GM12874 (cell line): ENCODE measurements around the gene FAIM.

ENCODE experiments used
- CTCF ChIP-seq: IDR thresholded peaks from 2 replicates; pipeline ENCODE4 v1.5.1; 2011; ENCODE audit warnings: low read depth, mild to moderate bottlenecking, control low read depth, low read length, moderate library complexity; ENCODE audit not compliant: insufficient read depth

Gene FAIM

GRCh38 chr3:138608322-138609135 lies at the start of gene FAIM:
Gene FAIM, plus strand, starts transcription at chr3:138608771. Its CDS starts 10,956 bp downstream, at chr3:138619727.
- no peak for TF ChIP-seq CTCF

GRCh38 chr3:138559134-138559533 lies 49.4 kb upstream of the FAIM start:
- TF ChIP-seq CTCF = no peak

- no peak for TF ChIP-seq CTCF
Measured at GRCh38 chr3:138560501-138560900, 48.1 kb upstream of the FAIM start.

- TF ChIP-seq CTCF = no peak
Measured at GRCh38 chr3:138567403-138567802, 41.2 kb upstream of the FAIM start.

- TF ChIP-seq CTCF = no peak
Measured at GRCh38 chr3:138569090-138569489, 39.5 kb upstream of the FAIM start.

- TF ChIP-seq CTCF = no peak
Measured at GRCh38 chr3:138573138-138573537, 35.4 kb upstream of the FAIM start.

GRCh38 chr3:138578141-138578540 lies 30.4 kb upstream of the FAIM start:
- TF ChIP-seq CTCF = no peak
